Measurements from ENCODE around the gene SULT1C4.

GRCh38 chr2:108395155-108395554, 17.4 kb downstream of the SULT1C4 start:
- TF ChIP-seq EZH2 (IDR thresholded peaks at IDR 0.05), result no peak
- TF ChIP-seq POLR2AphosphoS5 (IDR thresholded peaks at IDR 0.05; ENCODE audit: borderline replicate concordance, low read depth, low read length), result no peak

Measured in SK-N-MC (cell line).